Gastroesophageal sphincter (tissue), 4 donors: ENCODE measurements around the gene ARL6IP4. TPM values are rescaled to one million over a fixed set of nuclear protein-coding genes. Genes with fewer than 3 reads are reported as not detected.

ENCODE experiments used
- ATAC-seq: fragments of 150-250 bp; one replicate; pipeline ENCODE4 v1.9.1; 2016; ENCODE audit warnings: mild to moderate bottlenecking, moderate library complexity
- H3K27ac ChIP-seq, 4 donors: fragments of 200-600 bp; sonication (generic) in 3 of 4; 1 replicate in 3 of 4; 2 replicates in 1 of 4; pipeline ENCODE4 v1.5.1; 2016 to 2019
- H3K27me3 ChIP-seq: fragments of 200-600 bp; sonication (generic); one replicate; pipeline ENCODE4 v1.5.1; 2019
- H3K36me3 ChIP-seq, 2 donors: fragments of 200-600 bp; sonication (generic); one replicate each; pipeline ENCODE4 v1.5.1; 2019; ENCODE audit warnings: control low read depth in 1 of 2
- H3K4me1 ChIP-seq, 3 donors: fragments of 200-600 bp; sonication (generic); 1 replicate in 2 of 3; 2 replicates in 1 of 3; pipeline ENCODE4 v1.5.1; 2016 to 2019; ENCODE audit warnings: control low read depth in 2 of 3
- H3K4me3 ChIP-seq, 2 donors: fragments of 200-600 bp; sonication (generic); one replicate each; pipeline ENCODE4 v1.5.1; 2019; ENCODE audit warnings: mild to moderate bottlenecking in 1 of 2, moderate library complexity in 1 of 2
- H3K9me3 ChIP-seq, 3 donors: fragments of 200-600 bp; sonication (generic); one replicate each; pipeline ENCODE4 v1.5.1; 2017 to 2019; ENCODE audit warnings: control low read depth in 2 of 3
- EP300 ChIP-seq: sonication (generic); formaldehyde crosslinking; IDR thresholded peaks from one replicate; pipeline ENCODE4 v1.6.1; 2017; ENCODE audit warnings: antibody characterized with exemption, mild to moderate bottlenecking
- POLR2A ChIP-seq, 2 donors: fragments of 450-650 bp; IDR thresholded peaks; one replicate each; pipeline ENCODE4 v1.6.1; 2017; ENCODE audit warnings: antibody characterized with exemption in 2 of 2, mild to moderate bottlenecking in 2 of 2, moderate library complexity in 1 of 2
- POLR2AphosphoS5 ChIP-seq: sonication (generic); formaldehyde crosslinking; IDR thresholded peaks from one replicate; pipeline ENCODE4 v1.6.1; 2017; ENCODE audit warnings: antibody characterized with exemption
- WGBS, 2 donors: methylation state at CpG; one replicate each; pipeline ENCODE4 v1.1.5; 2018; ENCODE audit warnings: low coverage in 1 of 2; 5-methylcytosine and 5-hydroxymethylcytosine counted together
- total RNA-seq, 4 donors: library from RNA; depleted of rRNA; stranded (reverse); fragments of >200 nt; gene quantifications; one replicate each; pipeline ENCODE4 v1.1.0, GENCODE V29; 2016
- TF ChIP-seq, protein P1 (sequence below), 4 experiments: fragments of 200-600 bp in 2 of 4; fragments of 450-650 bp in 2 of 4; sonication (generic) in 1 of 4; IDR thresholded peaks; one replicate each; pipeline ENCODE4 v1.5.1; 2017 to 2019; ENCODE audit warnings: antibody characterized with exemption in 4 of 4, mild to moderate bottlenecking in 2 of 4, moderate library complexity in 2 of 4

The ARL6IP4 gene
- total RNA-seq, 4 donors from 2014 or later: 251 to 343 (median 302) TPM

DNA sequence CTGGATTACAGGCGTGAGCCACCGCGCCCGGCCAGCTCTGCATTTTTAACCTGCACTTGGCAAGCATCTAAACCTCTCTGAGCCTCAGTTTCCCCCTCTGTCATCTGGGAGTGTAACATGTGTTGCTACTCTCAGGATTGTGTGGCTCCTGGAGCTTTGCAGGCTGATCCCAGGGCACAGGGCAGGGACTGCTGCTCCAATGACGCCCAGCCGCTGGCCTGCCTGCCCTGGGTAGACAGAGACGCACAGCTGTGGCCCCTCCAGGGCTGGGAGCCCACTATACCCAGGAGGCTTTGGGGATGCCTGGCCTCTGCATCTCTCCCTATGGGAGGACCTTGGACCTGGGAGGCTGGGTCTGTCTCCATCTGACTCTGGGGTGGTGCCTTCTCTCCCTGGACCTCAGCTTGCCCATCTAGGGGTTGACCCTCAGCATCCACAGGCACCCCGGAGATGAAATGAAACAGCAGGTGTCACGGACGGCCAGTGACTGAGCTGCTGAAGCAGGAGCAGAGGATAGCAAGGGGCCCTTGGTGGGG lies 13.7 kb downstream of the ARL6IP4 start:
- Histone ChIP-seq H3K9me3 (no peaks in the 10 kb centered on the region), H3K4me3 (no peak overlapping the region), H3K36me3 (peaks cover 0 to 94% of the 10 kb centered on the region in 2 donors), H3K27ac (no peak overlapping the region), H3K27me3 (no peaks in the 10 kb centered on the region), H3K4me1 (peaks cover 0 to 26% (median 3%) of the 10 kb centered on the region in 3 donors)
- ATAC-seq: no peak
- WGBS, 2 donors: 100% methylated on average over 3 of the region's 10 CpGs; no CpG with 5 or more reads in 1 of the 2 donors
- TF ChIP-seq, protein P1, sequence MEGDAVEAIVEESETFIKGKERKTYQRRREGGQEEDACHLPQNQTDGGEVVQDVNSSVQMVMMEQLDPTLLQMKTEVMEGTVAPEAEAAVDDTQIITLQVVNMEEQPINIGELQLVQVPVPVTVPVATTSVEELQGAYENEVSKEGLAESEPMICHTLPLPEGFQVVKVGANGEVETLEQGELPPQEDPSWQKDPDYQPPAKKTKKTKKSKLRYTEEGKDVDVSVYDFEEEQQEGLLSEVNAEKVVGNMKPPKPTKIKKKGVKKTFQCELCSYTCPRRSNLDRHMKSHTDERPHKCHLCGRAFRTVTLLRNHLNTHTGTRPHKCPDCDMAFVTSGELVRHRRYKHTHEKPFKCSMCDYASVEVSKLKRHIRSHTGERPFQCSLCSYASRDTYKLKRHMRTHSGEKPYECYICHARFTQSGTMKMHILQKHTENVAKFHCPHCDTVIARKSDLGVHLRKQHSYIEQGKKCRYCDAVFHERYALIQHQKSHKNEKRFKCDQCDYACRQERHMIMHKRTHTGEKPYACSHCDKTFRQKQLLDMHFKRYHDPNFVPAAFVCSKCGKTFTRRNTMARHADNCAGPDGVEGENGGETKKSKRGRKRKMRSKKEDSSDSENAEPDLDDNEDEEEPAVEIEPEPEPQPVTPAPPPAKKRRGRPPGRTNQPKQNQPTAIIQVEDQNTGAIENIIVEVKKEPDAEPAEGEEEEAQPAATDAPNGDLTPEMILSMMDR (IDR thresholded peaks at IDR 0.05): no peak
- TF ChIP-seq POLR2AphosphoS5 (no peak), EP300 (no peak), POLR2A (IDR thresholded peaks at IDR 0.05) (no peak)

DNA sequence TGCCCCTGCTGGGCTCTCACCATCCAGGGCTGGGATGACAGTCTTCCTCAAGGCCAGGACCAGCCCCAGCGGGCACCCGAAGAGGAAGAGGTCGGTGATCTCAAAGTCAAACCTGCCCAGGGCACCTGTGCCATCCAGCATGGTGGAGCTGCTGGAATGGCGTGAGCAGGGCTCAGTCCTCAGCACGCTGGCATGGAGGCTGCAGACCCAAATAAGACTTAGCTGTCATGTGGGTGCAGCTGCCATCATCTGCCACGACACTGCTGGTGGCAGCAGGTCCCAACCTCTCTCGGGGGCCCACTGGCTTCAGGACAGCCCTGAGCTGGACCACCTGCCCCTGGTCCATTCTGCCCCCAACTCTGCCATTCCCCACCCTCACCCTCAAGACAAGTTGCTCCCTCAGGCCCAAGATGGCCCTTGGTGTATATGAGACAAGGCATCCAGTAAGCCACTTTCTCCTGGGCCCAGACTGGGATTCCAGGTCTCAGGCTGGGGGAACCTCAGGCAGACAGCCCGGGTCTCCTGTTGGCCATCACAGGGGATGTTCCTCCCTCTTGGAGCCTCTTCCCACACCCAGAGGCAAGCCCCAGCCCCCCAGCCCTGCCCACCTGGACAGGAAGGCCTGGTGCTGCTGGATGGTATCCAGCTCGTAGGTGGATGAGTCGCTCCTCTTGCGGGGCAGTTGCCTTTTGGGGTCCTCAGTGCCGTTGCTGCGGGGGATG lies 14.5 kb downstream of the ARL6IP4 start:
- 100% methylated on average over 3 of the region's 13 CpGs; no CpG with 5 or more reads in 1 of the 2 donors for WGBS, 2 donors
- ATAC-seq: no peak
- peak overlapping the region in 1 of 4 donors; percentile 8 for H3K27ac ChIP-seq
- TF ChIP-seq POLR2AphosphoS5 (no peak), EP300 (no peak), POLR2A (IDR thresholded peaks at IDR 0.05) (no peak)
- TF ChIP-seq, protein P1 (IDR thresholded peaks at IDR 0.05): no peak
- H3K36me3 ChIP-seq: peaks cover 0 to 94% of the 10 kb centered on the region in 2 donors
- H3K9me3 ChIP-seq: no peaks in the 10 kb centered on the region
- H3K4me3 ChIP-seq: no peak overlapping the region
- peaks cover 0 to 26% (median 3%) of the 10 kb centered on the region in 3 donors for H3K4me1 ChIP-seq
- no peaks in the 10 kb centered on the region for H3K27me3 ChIP-seq

DNA sequence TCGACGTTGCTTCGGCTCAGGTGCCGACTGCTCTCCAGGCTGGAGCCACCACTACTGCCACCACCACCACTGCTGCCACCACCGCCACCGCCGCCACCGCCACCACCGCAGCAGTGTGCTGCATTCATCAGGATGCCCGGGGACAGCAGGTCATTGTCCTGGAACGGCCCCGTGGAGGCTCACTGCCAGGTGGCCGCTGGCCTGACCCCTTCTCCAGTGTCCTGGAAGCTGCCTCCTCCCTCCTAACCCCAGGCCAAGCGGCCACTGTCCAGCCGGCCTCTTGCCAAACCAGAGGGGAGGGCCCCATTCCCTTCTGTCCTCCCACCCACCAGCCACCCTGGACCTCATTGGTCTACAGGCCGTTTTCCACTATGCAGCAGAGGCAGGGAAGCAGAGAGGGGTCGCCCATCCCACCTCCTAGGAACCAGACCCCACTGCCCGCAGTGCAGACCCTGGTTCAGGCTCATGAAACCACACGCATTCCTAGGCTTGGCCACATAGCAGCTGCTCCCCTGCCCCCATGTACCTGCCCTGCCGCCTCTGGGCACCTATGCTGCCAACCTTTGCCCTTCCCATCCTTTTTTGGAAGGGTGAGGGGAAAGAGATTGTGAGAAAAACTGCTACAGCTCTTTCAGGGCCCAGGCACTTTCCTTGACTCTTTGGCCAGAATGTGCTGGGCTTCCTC lies 15.2 kb downstream of the ARL6IP4 start:
- peaks cover 0 to 26% (median 3%) of the 10 kb centered on the region in 3 donors for H3K4me1 ChIP-seq
- H3K27me3 ChIP-seq: no peaks in the 10 kb centered on the region
- peaks cover 0 to 94% of the 10 kb centered on the region in 2 donors for H3K36me3 ChIP-seq
- H3K27ac ChIP-seq: peak overlapping the region in 1 of 4 donors; percentile 8
- TF ChIP-seq POLR2AphosphoS5: no peak
- TF ChIP-seq EP300: no peak
- TF ChIP-seq POLR2A (IDR thresholded peaks at IDR 0.05): no peak
- TF ChIP-seq, protein P1 (IDR thresholded peaks at IDR 0.05): no peak
- ATAC-seq: peak; percentile 41
- no peak overlapping the region for H3K4me3 ChIP-seq
- H3K9me3 ChIP-seq: no peaks in the 10 kb centered on the region
- WGBS, 2 donors: 40 to 100% methylated on average over 1 of the region's 20 CpGs

DNA sequence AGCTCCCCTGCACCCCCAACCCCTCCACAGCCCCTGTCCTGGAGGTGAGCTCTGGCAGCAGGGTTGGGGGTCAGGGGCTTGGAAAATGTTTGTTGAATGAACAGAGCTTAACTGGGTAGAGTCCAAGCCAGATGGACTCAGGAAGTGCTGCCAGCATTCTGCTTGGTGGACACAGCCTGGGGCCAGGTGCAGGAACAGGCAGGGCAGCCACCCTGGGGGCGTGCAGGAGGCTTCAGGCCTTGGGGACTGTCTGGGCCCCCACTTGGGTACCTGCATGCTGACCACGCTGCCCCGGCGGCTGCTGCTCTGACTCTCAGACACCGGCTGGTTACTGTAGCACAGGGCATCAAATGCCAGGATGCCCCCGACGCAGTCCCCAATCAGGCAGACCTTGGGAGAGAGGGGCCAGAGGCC lies 15.7 kb downstream of the ARL6IP4 start:
- Histone ChIP-seq H3K4me1 (peaks cover 0 to 26% (median 3%) of the 10 kb centered on the region in 3 donors), H3K4me3 (no peak overlapping the region), H3K9me3 (no peaks in the 10 kb centered on the region), H3K27ac (peak overlapping the region in 1 of 4 donors; percentile 8), H3K36me3 (peaks cover 0 to 94% of the 10 kb centered on the region in 2 donors), H3K27me3 (no peaks in the 10 kb centered on the region)
- WGBS, 2 donors: no CpG with 5 or more reads among the region's 7 CpGs
- TF ChIP-seq, protein P1 (IDR thresholded peaks at IDR 0.05): no peak
- TF ChIP-seq EP300 (no peak), POLR2AphosphoS5 (no peak), POLR2A (IDR thresholded peaks at IDR 0.05) (no peak)
- ATAC-seq: no peak
